Spleen (tissue), 11 donors: ENCODE data around the gene ECSCR. TPM values are rescaled to one million over a fixed set of nuclear protein-coding genes. Genes with fewer than 3 reads are reported as not detected.
"Not testable (repeated sequence)": the region's sequence is repeated elsewhere in the genome, so short reads cannot be mapped to it uniquely, and the experiment has no call there.

ENCODE experiments used
- DNase-seq: peaks from one replicate; pipeline ENCODE4 v3.0.0-alpha.2; 2020
- H3K27ac ChIP-seq, 8 donors: fragments of 200-600 bp; sonication (generic) in 7 of 8; 1 replicate in 4 of 8; 2 replicates in 4 of 8; pipeline versions ENCODE4 v1.5.0 to v1.8.0; 2016 to 2021; ENCODE audit warnings: inconsistent platforms in 4 of 8, mild to moderate bottlenecking in 4 of 8, moderate library complexity in 1 of 8
- H3K27me3 ChIP-seq, 7 donors: fragments of 200-600 bp; sonication (generic) in 6 of 7; replicated peaks in 1 of 7; 1 replicate in 4 of 7; 2 replicates in 3 of 7; pipeline versions ENCODE4 v1.5.0 to v1.8.0; 2016 to 2021; ENCODE audit warnings: inconsistent platforms in 3 of 7, mild to moderate bottlenecking in 1 of 7
- H3K36me3 ChIP-seq, 6 donors: fragments of 200-600 bp; sonication (generic) in 5 of 6; 1 replicate in 4 of 6; 2 replicates in 2 of 6; pipeline versions ENCODE4 v1.5.0 to v1.8.0; 2016 to 2021; ENCODE audit warnings: inconsistent platforms in 2 of 6
- H3K4me1 ChIP-seq, 6 donors: fragments of 200-600 bp; sonication (generic) in 5 of 6; 1 replicate in 3 of 6; 2 replicates in 3 of 6; pipeline versions ENCODE4 v1.5.0 to v1.8.0; 2016 to 2021; ENCODE audit warnings: inconsistent platforms in 3 of 6
- H3K4me3 ChIP-seq, 8 donors: fragments of 200-600 bp; sonication (generic) in 7 of 8; 1 replicate in 4 of 8; 2 replicates in 4 of 8; pipeline versions ENCODE4 v1.5.0 to v1.8.0; 2016 to 2021; ENCODE audit warnings: inconsistent platforms in 4 of 8, mild to moderate bottlenecking in 4 of 8, moderate library complexity in 2 of 8
- H3K9me3 ChIP-seq, 8 donors: fragments of 200-600 bp; sonication (generic) in 7 of 8; 1 replicate in 4 of 8; 2 replicates in 4 of 8; pipeline versions ENCODE4 v1.5.0 to v1.8.0; 2016 to 2021; ENCODE audit warnings: inconsistent platforms in 4 of 8
- CTCF ChIP-seq, 11 experiments: fragments of 200-600 bp in 7 of 11; fragments of 450-650 bp in 4 of 11; sonication (generic) in 4 of 11; IDR thresholded peaks in 8 of 11; conservative IDR thresholded peaks in 3 of 11; 1 replicate in 7 of 11; 2 replicates in 4 of 11; pipeline versions ENCODE4 v1.4.0 to v1.8.0; 2016 to 2021; ENCODE audit warnings: antibody characterized with exemption in 11 of 11, inconsistent platforms in 4 of 11, mild to moderate bottlenecking in 1 of 11
- POLR2A ChIP-seq, 3 donors: fragments of 450-650 bp; IDR thresholded peaks; one replicate each; pipeline ENCODE4 v1.5.1; 2017; ENCODE audit warnings: antibody characterized with exemption in 3 of 3, mild to moderate bottlenecking in 1 of 3
- POLR2AphosphoS5 ChIP-seq, 3 donors: sonication (generic); formaldehyde crosslinking; IDR thresholded peaks; one replicate each; pipeline ENCODE4 v1.5.1; 2017; ENCODE audit warnings: antibody characterized with exemption in 3 of 3
- WGBS, 5 donors: extraction: QIAGEN DNeasy Blood & Tissue Kit in 3 of 5; methylation state at CpG; one replicate each; pipeline versions ENCODE4 v1.1.5 to v1.1.7; 2013 to 2018; 5-methylcytosine and 5-hydroxymethylcytosine counted together
- intact Hi-C: fragments of 100-400 bp; cut with DNase I; formaldehyde crosslinking; loops from one replicate; pipeline ENCODE4 v1.15.0; 2023; ENCODE audit warnings: low total_unique reads
- polyA plus RNA-seq, 3 donors: library from polyadenylated mRNA; stranded (reverse); fragments of 200-250 nt; gene quantifications; one replicate each; pipeline ENCODE4 v1.2.1, GENCODE V29; 2013
- total RNA-seq, 7 donors: library from RNA; depleted of rRNA in 3 of 7; stranded (reverse); fragments of >200 nt in 3 of 7; fragmentation: NEBNext Ultra II Directional in 4 of 7; extraction: Animal tissue kit (Norgen Biotek cat#: 25700) in 4 of 7; gene quantifications; one replicate each; pipeline versions ENCODE4 v1.1.0 to v1.2.1, GENCODE V29; 2016 to 2021
- donor health status: healthy with polysubstance abuse.
- donor health status: DM: no; HTN: no; CAD: no; lungs with moderate emphysema.
- donor health status: DM: no; HTN: no; CAD: no.
- donor health status: Bipolar disorder and iron deficiency.
- donor health status: healthy.
- donor health status: DM: no; HTN: no; CAD: no.
- donor health status: DM: yes; HTN: yes; CAD: no.

Gene ECSCR
- total and polyA plus RNA-seq, 10 donors, result 11.3 to 52.3 (median 18.5) TPM

DNA sequence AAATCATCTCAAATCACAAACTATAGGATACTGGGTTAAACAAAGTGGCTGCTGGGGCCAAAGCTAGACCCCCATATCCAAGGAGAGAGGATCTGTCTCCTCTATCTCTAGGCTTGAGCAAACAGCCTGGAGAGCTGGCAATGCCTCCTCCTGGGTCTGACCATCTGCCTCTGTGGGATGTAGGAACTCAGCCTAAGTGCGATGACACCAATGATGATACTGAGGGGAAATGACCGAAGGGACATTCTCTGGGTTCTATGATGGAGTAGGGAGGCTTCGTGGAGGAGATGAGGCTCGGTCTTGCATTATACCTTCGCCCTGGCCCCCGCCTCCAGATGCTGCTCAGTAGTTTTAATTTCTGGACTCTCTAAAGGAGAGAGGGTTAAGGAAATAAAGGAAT is 49.4 kb downstream of the ECSCR start:
- Histone ChIP-seq H3K27ac (no peak overlapping the region), H3K27me3 (no peaks in the 10 kb centered on the region), H3K4me3 (no peak overlapping the region), H3K4me1 (peaks cover 3 to 44% (median 20%) of the 10 kb centered on the region in 6 donors), H3K9me3 (no peaks in the 10 kb centered on the region), H3K36me3 (peaks cover 0 to 6% (median 0%) of the 10 kb centered on the region in 6 donors)
- intact Hi-C loops, result no loop called here
- WGBS, 5 donors, result 93 to 97% (median 95%) methylated on average over 6 of the region's 6 CpGs
- DNase-seq, result no peak
- TF ChIP-seq POLR2A (IDR thresholded peaks at IDR 0.05) (no peak), CTCF (IDR thresholded peaks at IDR 0.05 in 8 of 11, conservative IDR thresholded peaks at IDR 0.05 in 3 of 11) (no peak), POLR2AphosphoS5 (IDR thresholded peaks at IDR 0.05) (no peak)

DNA sequence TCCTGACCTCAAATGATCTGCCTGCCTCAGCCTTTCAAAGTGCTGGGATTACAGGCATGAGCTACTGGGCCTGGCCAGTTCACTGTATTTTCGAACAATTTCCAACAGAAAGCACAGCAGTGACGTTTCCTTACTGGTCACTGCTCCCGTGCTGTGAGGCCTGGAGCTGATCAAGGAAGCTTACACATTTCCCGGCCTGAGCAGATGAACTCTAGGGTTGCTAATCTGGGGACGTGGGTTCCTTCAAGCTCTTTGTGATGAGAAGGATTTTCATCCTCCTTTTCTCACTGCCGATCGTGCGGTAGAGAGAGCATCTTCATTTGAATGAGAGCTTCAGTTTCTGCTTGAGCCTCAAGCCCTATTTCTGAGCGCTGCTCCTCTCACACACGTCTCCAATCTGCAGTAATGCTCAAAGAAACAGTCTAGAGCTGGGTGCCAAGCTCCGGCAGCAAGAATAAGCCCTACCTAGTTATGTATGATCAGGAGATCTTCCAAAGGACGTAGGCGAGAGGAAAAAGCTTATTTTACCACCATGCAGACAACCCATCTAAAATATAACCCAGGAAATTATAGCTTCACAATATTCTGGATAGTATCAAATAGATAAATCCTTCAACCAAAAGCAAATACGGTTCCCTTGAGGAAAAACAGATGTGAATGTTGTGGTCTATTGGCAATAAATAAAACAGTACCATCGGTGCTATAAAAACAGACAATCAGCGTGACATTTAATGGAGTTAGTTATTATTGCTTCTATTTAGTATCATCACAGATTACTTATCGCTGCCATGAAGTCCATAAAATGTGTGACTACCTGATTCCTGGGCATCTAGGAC is 51.3 kb downstream of the ECSCR start:
- Histone ChIP-seq H3K36me3 (no peaks in the 10 kb centered on the region), H3K27me3 (no peaks in the 10 kb centered on the region), H3K9me3 (no peaks in the 10 kb centered on the region), H3K27ac (no peak overlapping the region), H3K4me3 (no peak overlapping the region), H3K4me1 (peaks cover 0 to 38% (median 17%) of the 10 kb centered on the region in 6 donors)
- TF ChIP-seq POLR2AphosphoS5 (IDR thresholded peaks at IDR 0.05) (no peak), POLR2A (IDR thresholded peaks at IDR 0.05) (no peak), CTCF (IDR thresholded peaks at IDR 0.05 in 8 of 11, conservative IDR thresholded peaks at IDR 0.05 in 3 of 11) (no peak)
- no peak for DNase-seq
- intact Hi-C loops, result no loop called here
- WGBS, 5 donors, result 91 to 95% (median 92%) methylated on average over 17 of the region's 17 CpGs

DNA sequence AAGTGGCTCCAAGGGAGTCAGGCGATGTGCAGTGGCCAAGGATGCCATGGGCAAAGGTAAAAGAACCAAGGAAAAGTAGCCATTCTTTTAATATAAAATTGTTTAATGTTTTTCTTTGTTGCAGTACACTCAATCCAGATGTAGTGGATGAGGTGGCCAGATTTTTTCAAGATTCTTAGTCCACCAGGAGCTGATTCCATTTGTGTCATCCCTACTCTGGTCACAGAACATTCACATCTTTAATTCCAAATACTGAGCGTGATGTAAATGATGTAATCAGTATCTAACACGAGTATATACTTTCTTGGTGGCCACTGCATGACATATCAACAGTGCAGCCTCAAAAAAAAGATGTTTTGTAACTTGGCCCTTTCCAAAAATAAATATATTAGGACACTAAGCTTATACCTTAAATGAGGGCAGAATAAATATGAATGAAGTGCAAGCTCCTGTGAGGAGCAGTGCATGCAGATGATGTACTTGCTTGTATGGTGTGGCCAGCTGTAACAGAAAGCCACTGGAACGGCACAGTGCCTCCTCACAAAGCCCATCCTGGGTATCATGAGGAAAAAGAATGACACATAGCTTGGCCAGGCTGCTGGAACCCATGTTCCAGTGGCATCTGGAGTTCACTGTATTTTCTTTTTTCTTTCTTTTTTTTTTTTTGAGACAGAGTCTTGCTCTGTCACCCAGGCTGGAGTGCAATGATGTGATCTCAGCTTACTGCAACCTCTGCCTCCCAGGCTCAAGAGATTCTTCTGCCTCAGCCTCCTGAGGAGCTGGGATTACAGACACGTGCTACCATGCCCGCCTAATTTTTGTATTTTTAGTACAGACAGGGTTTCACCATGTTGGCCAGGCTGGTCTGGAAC is 52.2 kb downstream of the ECSCR start:
- Histone ChIP-seq H3K27ac (no peak overlapping the region), H3K36me3 (no peaks in the 10 kb centered on the region), H3K9me3 (no peaks in the 10 kb centered on the region), H3K4me1 (peaks cover 0 to 30% (median 14%) of the 10 kb centered on the region in 6 donors), H3K27me3 (no peaks in the 10 kb centered on the region), H3K4me3 (no peak overlapping the region)
- no peak for DNase-seq
- WGBS, 5 donors, result 81 to 92% (median 88%) methylated on average over 6 of the region's 6 CpGs
- TF ChIP-seq CTCF (IDR thresholded peaks at IDR 0.05 in 8 of 11, conservative IDR thresholded peaks at IDR 0.05 in 3 of 11) (no peak), POLR2A (IDR thresholded peaks at IDR 0.05) (no peak), POLR2AphosphoS5 (IDR thresholded peaks at IDR 0.05) (no peak)
- intact Hi-C loops, result no loop called here

DNA sequence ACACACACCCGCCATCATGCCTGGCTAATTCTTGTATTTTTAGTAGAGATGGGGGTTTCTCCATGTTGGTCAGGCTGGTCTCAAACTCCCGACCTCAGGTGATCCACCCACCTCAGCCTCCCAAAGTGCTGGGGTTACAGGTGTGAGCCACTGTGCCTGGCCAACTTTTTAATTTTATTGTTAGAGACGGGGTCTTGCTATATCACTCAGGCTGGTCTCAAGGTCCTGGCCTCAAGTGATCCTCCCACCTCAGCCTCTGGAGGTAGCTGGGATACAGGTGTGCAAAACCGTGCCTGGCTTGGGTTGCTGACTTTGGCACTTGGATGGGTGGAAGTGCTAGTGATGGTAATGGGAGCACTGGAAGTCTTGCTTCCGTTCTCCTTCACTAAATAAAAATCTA is 53.4 kb downstream of the ECSCR start:
- WGBS, 5 donors, result 85 to 92% (median 90%) methylated on average over 5 of the region's 5 CpGs
- intact Hi-C loops, H3K27me3 ChIP-seq, H3K27ac ChIP-seq, DNase-seq, H3K36me3 ChIP-seq, H3K9me3 ChIP-seq, H3K4me3 ChIP-seq: not testable (repeated sequence)
- H3K4me1 ChIP-seq, result peaks cover 4 to 26% (median 14%) of the 10 kb centered on the region in 6 donors
